Iris pigment epithelial cell (primary cell): ENCODE measurements around the gene DHRS12.

Experiments
- DNase-seq: peaks from one replicate; pipeline ENCODE4 v3.0.0-alpha.2; 2011; ENCODE audit warnings: low read depth

DHRS12 gene

GRCh38 chr13:51781246-51782022 lies 22.5 kb downstream of the DHRS12 start:
- peak; percentile 50 for DNase-seq

- DNase-seq, result no peak
Observed at GRCh38 chr13:51780099-51780498, 23.9 kb downstream of the DHRS12 start.

GRCh38 chr13:51778392-51778791 lies 25.6 kb downstream of the DHRS12 start:
- no peak for DNase-seq

GRCh38 chr13:51777921-51778320 lies 26.0 kb downstream of the DHRS12 start:
- DNase-seq, result no peak

- DNase-seq, result no peak
Observed at GRCh38 chr13:51776179-51776578, 27.8 kb downstream of the DHRS12 start.

- DNase-seq, result no peak
Observed at GRCh38 chr13:51773515-51773914, 30.4 kb downstream of the DHRS12 start.

GRCh38 chr13:51772781-51773180 lies 31.2 kb downstream of the DHRS12 start:
- no peak for DNase-seq

- no peak for DNase-seq
Observed at GRCh38 chr13:51772105-51772455, 31.9 kb downstream of the DHRS12 start.

- DNase-seq, result no peak
Observed at GRCh38 chr13:51771418-51772104, 32.4 kb downstream of the DHRS12 start.

GRCh38 chr13:51770681-51771417 lies 33.1 kb downstream of the DHRS12 start:
- no peak for DNase-seq

- DNase-seq, result no peak
Observed at GRCh38 chr13:51770160-51770559, 33.8 kb downstream of the DHRS12 start.

- no peak for DNase-seq
Observed at GRCh38 chr13:51769455-51770127, 34.4 kb downstream of the DHRS12 start.

- DNase-seq, result no peak
Observed at GRCh38 chr13:51768976-51769375, 35.0 kb downstream of the DHRS12 start.

- DNase-seq, result no peak
Observed at GRCh38 chr13:51768378-51768921, 35.5 kb downstream of the DHRS12 start.

- DNase-seq, result no peak
Observed at GRCh38 chr13:51767100-51767499, 36.9 kb downstream of the DHRS12 start.

GRCh38 chr13:51765142-51765515 lies 38.8 kb downstream of the DHRS12 start:
- DNase-seq, result no peak

- peak; percentile 82 for DNase-seq
Observed at GRCh38 chr13:51764184-51765141, 39.5 kb downstream of the DHRS12 start.

GRCh38 chr13:51763486-51763885 lies 40.5 kb downstream of the DHRS12 start:
- DNase-seq, result no peak

- no peak for DNase-seq
Observed at GRCh38 chr13:51761643-51762350, 42.2 kb downstream of the DHRS12 start.

GRCh38 chr13:51760592-51760991 lies 43.4 kb downstream of the DHRS12 start:
- DNase-seq, result peak; percentile 77
